GM18499 (cell line): Measurements from ENCODE around the gene ZNG1A.
"Not testable (repeated sequence)": the region's sequence is repeated elsewhere in the genome, so short reads cannot be mapped to it uniquely, and the experiment has no call there.

ENCODE experiments used
- ATAC-seq: cut with Tn5 transposase; IDR thresholded peaks from one replicate; pipeline ENCODE4 v1.9.1; 2021; ENCODE audit warnings: moderate number of reproducible peaks; ENCODE audit not compliant: insufficient read depth, unreplicated experiment

ZNG1A gene

GRCh38 chr9:199601-200000, 20.7 kb upstream of the ZNG1A start:
- ATAC-seq: not testable (repeated sequence)

DNA sequence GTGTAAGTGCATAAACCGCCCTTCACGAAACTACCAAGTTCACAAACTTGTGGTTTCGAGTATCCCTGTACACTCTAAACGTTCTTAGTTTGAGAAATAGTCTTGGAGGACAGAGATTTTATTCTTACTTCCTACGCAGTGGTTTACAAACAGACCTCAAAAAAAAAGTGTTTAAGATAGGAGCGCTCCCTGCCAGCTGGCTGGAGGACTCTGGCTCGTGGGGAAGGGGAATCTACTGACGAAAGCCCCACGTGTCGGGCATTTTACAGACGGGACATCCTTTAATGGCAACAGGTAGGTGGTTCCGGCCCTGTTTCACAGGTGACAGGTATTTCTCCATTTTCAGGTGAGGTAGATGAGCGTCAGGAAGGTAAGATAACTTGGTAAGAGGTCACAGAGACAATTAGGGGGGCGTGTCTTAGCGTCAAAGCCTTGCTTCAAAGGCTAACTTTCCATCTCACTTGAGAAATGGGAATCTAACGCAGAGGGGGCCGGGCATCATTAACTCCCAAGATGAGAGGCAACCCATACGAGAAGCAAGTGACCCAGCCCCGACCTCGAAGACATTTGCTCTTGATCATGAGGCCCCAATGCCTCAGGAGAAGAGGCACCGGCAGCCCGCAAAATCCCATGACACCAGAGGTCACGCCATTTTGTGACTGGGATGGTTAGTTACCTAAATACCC, 573 bp downstream of the ZNG1A start:
- not testable (repeated sequence) for ATAC-seq

GRCh38 chr9:169757-170156, 9.1 kb downstream of the ZNG1A start:
- not testable (repeated sequence) for ATAC-seq

DNA sequence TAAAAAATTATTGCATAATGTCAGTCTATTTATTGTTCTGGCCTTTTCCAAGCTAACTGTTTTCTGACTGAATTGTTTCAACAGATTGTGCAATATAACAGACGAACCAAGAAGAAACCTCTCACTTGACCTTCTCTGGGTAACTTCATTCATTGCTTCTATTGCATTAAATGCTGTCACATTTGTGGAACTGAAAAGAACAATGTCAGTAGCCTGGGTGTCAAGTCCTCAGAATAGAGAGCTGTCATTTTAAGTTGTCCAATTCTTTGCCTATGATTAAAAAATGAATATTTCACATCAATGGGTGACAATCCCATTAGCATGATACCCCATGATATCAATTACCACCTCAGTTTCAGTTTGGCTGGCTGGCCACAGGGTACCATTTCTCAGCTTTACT, 19.0 kb downstream of the ZNG1A start:
- not testable (repeated sequence) for ATAC-seq

GRCh38 chr9:151173-151572, 27.7 kb downstream of the ZNG1A start:
- not testable (repeated sequence) for ATAC-seq

DNA sequence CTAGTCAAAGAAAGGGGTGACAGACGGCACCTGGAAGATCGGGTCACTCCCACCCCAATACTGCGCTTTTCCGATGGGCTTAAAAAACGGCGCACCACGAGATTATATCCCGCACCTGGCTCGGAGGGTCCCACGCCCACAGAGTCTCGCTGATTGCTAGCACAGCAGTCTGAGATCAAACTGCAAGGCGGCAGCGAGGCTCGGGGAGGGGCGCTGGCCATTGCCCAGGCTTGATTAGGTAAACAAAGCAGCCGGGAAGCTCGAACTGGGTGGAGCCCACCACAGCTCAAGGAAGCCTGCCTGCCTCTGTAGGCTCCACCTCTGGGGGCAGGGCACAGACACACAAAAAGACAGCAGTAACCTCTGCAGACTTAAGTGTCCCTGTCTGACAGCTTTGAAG, 39.0 kb downstream of the ZNG1A start:
- not testable (repeated sequence) for ATAC-seq

GRCh38 chr9:117995-118467, 60.8 kb downstream of the ZNG1A start, which contains the start of gene FOXD4:
FOXD4 (minus strand) TSS chr9:118417; CDS start chr9:118119, 298 bp downstream.
- not testable (repeated sequence) for ATAC-seq

DNA sequence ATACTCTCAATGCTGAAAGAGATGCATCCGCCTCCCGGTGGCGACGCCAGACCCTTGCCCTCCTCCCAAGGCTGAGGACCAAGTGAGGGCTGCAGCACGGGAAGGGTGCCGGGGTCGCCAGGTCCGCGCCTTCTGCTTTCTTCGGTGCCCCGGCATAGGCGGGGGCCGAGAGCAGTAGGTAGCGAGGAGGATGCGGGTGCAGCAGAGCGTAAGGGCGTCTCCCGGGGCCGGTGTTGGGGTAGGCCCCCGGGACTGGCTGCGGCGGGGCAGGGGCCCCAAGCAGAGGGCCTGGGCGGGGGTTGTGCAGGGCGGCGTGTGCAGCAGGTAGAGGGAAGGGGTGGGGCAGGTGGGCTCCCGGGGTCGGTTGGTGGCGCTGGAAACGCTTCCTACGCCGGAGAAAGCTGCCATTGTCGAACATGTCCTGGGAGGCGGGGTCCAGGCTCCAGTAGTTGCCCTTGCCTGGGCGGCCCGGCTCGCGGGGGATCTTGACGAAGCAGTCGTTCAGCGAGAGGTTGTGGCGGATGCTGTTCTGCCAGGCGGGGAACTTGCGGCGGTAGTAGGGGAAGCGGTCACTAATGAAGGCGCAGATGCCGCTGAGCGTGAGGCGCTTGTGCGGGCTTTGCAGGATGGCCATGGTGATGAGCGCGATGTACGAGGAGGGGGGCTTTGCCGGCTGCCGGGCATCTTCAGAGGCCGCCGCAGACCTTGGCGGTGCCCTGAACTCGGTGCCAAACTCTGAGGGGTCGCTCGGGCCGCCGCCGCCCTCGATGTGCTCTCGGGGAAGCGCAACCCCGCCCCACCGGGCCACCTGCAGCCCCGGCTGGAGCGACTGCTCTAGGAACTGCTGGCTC, 61.5 kb downstream of the ZNG1A start:
- not testable (repeated sequence) for ATAC-seq

DNA sequence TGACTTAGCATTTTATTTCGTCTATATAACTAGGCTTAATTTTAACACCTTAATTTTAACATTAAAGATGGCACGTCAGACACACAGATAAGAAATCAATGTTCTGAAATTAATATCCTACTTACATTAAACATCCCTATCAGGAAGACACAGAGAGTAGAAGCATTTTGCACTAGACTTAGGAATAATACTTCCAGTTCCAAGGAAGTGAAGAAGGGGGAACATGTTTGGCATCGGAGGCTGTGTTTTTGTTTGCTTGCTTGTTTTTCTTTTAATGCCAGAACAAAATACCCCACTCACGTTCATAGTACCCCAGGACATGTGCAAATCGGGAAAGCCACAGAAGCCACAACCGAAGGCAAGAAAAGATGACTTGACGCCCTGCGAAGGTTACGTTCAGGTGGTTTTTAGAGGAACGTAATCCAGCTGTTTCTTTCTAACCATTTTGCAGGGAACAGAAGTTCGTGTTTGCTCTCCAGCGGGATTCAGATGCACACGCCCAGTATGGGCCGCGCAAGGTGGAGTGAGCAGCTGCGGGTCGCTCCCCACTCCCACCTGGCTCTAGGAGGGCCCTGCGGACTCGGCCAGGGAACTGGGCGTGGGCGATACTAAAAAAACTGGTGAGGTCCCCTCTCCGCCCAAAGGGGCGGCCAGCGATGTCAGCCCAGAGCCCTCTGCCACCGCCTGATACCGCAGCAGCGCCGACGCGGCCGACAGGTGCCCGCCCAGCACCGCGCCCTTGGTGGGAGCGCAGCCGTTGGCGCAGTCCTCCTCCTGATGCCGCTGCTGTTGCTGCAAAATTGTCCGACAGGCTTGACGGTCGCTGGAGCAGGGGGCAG, 62.4 kb downstream of the ZNG1A start:
- not testable (repeated sequence) for ATAC-seq

DNA sequence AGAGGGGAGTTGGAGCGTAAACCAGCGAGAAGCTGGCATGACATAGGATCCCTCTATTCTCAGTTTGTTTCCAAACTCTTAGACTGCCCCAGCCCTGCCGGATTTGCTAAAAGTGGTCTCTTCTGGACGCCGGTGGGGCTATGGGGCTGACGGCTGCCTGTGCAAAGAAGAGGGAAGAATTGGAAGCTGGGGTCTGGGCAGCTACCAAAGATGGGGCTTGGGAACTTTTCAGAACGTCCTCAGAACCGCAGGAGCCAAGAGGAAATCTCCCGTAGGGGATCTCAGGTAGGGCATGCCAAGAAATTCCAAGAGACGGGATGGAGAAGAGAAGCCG, 63.8 kb downstream of the ZNG1A start:
- ATAC-seq: not testable (repeated sequence)

- ATAC-seq: not testable (repeated sequence)
Measured at GRCh38 chr9:114267-115117, 64.4 kb downstream of the ZNG1A start.

DNA sequence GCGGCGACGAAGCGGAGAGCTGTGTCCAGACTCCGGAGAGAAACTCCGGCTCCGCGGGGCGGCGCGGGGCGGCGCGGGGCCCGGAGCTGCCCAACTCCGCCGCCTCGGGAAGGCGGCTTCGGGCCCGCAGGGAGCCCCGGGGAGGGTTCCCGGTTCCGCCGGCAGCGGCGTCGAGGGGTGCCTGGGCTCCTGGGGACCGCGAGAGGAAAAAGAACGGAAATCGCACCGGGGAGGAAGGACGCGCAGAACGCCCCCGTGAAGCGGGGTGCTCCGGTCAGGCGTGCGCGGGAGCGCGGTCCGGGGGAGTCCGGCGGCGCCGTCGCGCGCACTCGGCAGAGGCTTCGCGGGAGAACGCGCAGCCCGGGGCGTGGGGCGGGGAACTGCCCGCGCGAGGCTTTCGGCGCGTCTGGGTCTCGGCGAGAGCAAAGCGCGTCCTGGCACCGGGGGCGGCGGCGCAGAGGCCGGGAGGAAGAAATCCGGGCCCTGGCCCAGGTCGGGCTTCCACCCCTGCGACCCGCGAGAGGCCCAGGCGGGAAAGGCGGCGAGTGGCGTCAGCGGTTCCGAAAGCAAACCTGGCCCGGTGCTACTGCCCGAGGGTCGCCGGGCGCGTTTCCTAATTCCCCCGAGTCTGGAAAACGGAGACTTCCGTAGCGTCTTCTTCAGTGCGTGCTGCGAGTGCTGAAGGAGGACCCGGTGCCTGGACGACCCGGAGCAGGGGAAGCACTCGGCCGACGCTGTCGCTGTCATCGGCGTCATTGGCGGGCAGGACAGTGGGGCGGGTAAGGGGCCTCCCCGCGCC, 65.2 kb downstream of the ZNG1A start:
- ATAC-seq: not testable (repeated sequence)

GRCh38 chr9:112589-113467, 66.0 kb downstream of the ZNG1A start:
- ATAC-seq: not testable (repeated sequence)

DNA sequence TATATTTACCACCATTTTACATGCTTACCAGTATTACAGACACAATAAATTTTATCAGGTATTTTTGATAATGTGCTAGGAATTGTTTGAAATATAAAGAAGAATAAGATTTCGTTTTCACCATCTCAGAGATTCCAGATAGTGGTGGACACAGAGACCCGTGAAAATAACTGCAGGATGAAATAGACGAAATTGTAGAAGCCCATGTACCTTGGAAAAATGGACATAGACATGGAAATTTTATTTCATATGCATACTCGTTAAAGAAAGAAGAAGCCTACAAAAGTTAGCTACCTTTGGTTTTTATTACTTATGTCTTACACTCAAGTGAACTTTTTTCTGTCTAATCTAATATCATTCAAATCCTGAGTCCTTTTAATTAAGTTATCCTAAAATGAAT, 68.2 kb downstream of the ZNG1A start:
- ATAC-seq: not testable (repeated sequence)

DNA sequence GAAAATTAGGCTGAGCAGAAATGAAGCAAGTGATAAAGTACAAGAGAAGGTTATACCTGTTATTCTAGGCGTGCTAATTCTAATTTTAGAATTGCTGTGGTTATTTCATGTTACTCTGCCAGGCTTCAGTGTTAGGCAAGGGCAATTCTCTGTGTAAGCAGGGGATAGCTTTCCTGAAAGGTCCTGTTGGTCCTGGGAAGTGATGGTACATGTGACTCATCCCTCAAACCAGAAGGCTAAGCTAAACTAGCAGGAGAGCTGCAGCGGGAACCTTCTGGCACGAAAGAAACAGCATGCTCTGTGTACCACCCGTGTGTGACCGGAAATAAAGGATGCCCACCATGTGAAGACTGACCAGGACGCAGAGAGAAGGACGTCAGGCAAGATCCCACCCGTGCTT, 69.3 kb downstream of the ZNG1A start:
- not testable (repeated sequence) for ATAC-seq

DNA sequence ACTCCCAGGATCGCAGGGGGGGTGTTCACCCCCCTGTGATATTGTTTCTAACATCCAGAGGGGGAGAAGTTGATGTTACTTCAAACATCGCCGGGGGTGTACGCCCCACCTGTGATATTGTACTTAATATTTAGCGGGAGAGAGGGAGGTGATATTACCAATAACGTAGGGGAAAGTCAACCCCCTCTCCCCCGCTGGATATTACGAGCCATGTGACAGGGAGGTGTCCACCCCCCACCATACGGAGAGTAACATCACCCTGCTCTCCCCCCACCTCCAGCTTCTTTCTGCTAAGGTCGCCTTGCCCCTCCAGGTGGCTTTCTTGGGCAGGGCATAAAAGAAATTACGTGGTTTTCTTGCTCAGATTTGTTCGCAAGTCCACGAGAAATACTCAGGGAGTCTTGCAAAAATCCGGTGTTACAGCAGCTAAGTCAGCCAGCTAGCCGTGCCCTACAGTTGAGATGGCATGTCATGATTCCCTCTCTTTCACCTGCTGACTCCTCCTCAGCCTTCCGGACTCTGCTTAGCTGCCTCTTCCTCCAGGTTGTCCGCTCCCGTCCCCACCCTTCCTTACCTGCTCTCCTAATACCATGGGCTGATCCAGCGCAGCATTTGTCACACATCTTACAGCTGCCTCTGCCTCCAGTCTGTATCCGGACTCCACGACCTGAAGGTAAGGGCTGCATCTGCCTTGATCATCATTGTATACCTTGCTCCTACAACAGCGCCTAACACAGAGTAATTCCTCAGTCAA, 69.9 kb downstream of the ZNG1A start:
- not testable (repeated sequence) for ATAC-seq

DNA sequence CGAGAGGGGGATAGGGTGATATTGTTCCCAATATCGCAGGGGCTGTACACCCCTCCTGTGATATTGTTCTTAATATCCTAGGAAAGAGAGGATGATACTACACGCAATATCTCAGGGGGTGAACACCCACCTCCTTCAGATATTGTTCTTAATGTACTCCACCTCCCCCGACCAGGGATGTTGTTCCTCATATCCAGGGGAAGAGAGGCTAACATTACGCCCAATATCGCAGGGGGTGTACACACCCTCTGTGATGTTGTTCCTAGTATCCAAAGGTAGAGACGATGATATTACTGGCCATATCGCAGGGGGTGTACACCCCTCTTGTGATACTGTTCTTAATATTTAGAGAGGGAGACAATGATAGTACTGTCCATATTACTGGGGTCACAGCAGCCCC, 72.9 kb downstream of the ZNG1A start:
- not testable (repeated sequence) for ATAC-seq
